ENCODE data around the gene SLC43A3. TPM values are rescaled to one million over a fixed set of nuclear protein-coding genes. Genes with fewer than 3 reads are reported as not detected.

SLC43A3 gene
- total RNA-seq, 1 experiment from 2014 or later: 21.4 TPM

DNA sequence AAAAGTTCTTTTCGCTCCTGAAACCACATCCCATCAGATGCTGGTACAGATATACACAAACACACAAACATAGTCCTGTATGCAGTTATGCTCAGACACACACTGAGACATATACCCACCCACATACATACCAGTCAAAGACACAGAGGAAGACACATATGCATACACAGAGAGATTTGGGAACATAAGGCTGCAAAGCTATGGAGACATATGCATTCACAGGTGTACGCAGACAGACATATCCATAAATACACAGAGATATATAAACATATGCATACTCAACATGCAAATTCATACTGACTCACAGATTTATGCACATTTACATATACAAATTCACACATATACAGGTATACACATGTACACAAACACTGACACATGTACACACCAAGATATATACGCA is 52.0 kb downstream of the SLC43A3 start:
- Histone ChIP-seq H3T11ph (ENCODE audit: low read length) (no peak overlapping the region), H4K20me1 (ENCODE audit: control insufficient read depth, insufficient read depth, insufficient read length) (no peaks in the 10 kb centered on the region), H2BK15ac (ENCODE audit: low read depth, low read length) (no peak overlapping the region), H2BK20ac (ENCODE audit: low read depth, low read length, poor library complexity, severe bottlenecking) (no peak overlapping the region), H2AK5ac (ENCODE audit: insufficient read length, low read length) (no peak overlapping the region), H3K56ac (ENCODE audit: insufficient read length, low read depth, low read length) (no peak overlapping the region), H3K27ac (ENCODE audit: insufficient read length, low read depth, low read length) (no peak overlapping the region), H2AFZ (ENCODE audit: low read length) (no peak overlapping the region), H3K4me1 (ENCODE audit: insufficient read depth, low read length) (no peaks in the 10 kb centered on the region; the same call in 1 of the 2 replicates), H3K4me2 (ENCODE audit: insufficient read depth, insufficient read length, low read length) (no peak overlapping the region), H3K9ac (ENCODE audit: extremely low read depth, insufficient read length, low read length) (no peak overlapping the region), H3K14ac (ENCODE audit: insufficient read depth, low read length) (no peak overlapping the region), H2BK120ac (ENCODE audit: low read depth, low read length, poor library complexity, severe bottlenecking) (no peak overlapping the region), H2BK12ac (ENCODE audit: insufficient read length, low read depth, low read length) (no peak overlapping the region), H3K79me1 (ENCODE audit: insufficient read depth, low read depth, low read length, poor library complexity, severe bottlenecking) (no peaks in the 10 kb centered on the region), H3K18ac (ENCODE audit: insufficient read length, low read depth, low read length) (no peak overlapping the region), H3K27me3 (ENCODE audit: insufficient read depth, low read length) (no peaks in the 10 kb centered on the region; the same call in 1 of the 2 replicates), H4K5ac (ENCODE audit: insufficient read length, low read depth, low read length) (no peak overlapping the region), H3K23me2 (ENCODE audit: insufficient read length, low read depth, low read length, poor library complexity, severe bottlenecking) (no peaks in the 10 kb centered on the region), H3K9me3 (ENCODE audit: control insufficient read depth, low read depth, low read length) (no peaks in the 10 kb centered on the region), H3K23ac (ENCODE audit: insufficient read length, low read depth, low read length) (no peak overlapping the region), H3K4ac (ENCODE audit: low read depth, low read length) (no peak overlapping the region), H2BK5ac (ENCODE audit: insufficient read length, low read length) (no peak overlapping the region), H4K91ac (ENCODE audit: insufficient read length, low read depth, low read length) (no peak overlapping the region), H3K79me2 (ENCODE audit: insufficient read depth, low read length) (no peaks in the 10 kb centered on the region), H4K8ac (replicated peaks; ENCODE audit: insufficient read length, low read depth, low read length) (no peak overlapping the region)
- H3K9me3 Mint-ChIP-seq: no peaks in the 10 kb centered on the region
- H3K27ac Mint-ChIP-seq: no peak overlapping the region
- H3K4me1 Mint-ChIP-seq: peaks cover 3 to 15% of the 10 kb centered on the region in 2 experiments
- no peaks in the 10 kb centered on the region for H3K36me3 Mint-ChIP-seq (ENCODE audit: insufficient read depth in 1 of 3, low read depth in 3 of 3)
- TF ChIP-seq, protein P1, sequence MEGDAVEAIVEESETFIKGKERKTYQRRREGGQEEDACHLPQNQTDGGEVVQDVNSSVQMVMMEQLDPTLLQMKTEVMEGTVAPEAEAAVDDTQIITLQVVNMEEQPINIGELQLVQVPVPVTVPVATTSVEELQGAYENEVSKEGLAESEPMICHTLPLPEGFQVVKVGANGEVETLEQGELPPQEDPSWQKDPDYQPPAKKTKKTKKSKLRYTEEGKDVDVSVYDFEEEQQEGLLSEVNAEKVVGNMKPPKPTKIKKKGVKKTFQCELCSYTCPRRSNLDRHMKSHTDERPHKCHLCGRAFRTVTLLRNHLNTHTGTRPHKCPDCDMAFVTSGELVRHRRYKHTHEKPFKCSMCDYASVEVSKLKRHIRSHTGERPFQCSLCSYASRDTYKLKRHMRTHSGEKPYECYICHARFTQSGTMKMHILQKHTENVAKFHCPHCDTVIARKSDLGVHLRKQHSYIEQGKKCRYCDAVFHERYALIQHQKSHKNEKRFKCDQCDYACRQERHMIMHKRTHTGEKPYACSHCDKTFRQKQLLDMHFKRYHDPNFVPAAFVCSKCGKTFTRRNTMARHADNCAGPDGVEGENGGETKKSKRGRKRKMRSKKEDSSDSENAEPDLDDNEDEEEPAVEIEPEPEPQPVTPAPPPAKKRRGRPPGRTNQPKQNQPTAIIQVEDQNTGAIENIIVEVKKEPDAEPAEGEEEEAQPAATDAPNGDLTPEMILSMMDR (conservative IDR thresholded peaks at IDR 0.05): no peak
- no peak overlapping the region for H3K4me3 Mint-ChIP-seq
- WGBS (ENCODE audit: extremely low coverage, insufficient read length, low lambda C conversion rate): no CpG with 5 or more reads among the region's 3 CpGs
- DNase-seq: no peak
- H3K27me3 Mint-ChIP-seq (ENCODE audit: low read depth): peaks cover 42% of the 10 kb centered on the region

Measured in H9 (cell line).